Left ventricle myocardium inferior (tissue), 1 donor: Measurements from ENCODE around the gene CYFIP1. TPM values are rescaled to one million over a fixed set of nuclear protein-coding genes. Genes with fewer than 3 reads are reported as not detected.

Experiments
- DNase-seq: peaks from one replicate; pipeline ENCODE4 v3.0.0-alpha.2; 2020
- H3K27ac ChIP-seq: fragments of 200-600 bp; replicated peaks from 2 replicates; pipeline ENCODE4 v1.8.0; 2021
- H3K27me3 ChIP-seq: fragments of 200-600 bp; 2 replicates; pipeline ENCODE4 v1.8.0; 2021; ENCODE audit warnings: low read depth
- H3K36me3 ChIP-seq: fragments of 200-600 bp; 2 replicates; pipeline ENCODE4 v1.8.0; 2021
- H3K4me1 ChIP-seq: fragments of 200-600 bp; 2 replicates; pipeline ENCODE4 v1.8.0; 2021
- H3K4me3 ChIP-seq: fragments of 200-600 bp; 2 replicates; pipeline ENCODE4 v1.8.0; 2021; ENCODE audit warnings: mild to moderate bottlenecking, moderate library complexity
- H3K9me3 ChIP-seq: fragments of 200-600 bp; replicated peaks from 2 replicates; pipeline ENCODE4 v1.8.0; 2021
- intact Hi-C: fragments of 100-400 bp; cut with micrococcal nuclease; formaldehyde crosslinking; loops from one replicate; pipeline ENCODE4 v1.11.0; 2022
- total RNA-seq: library from RNA; stranded (reverse); fragmentation: NEBNext Ultra II Directional; extraction: Animal tissue kit (Norgen Biotek cat#: 25700); gene quantifications from one replicate; pipeline ENCODE4 v1.2.1, GENCODE V29; 2021
- TF ChIP-seq, protein P1 (sequence below): fragments of 200-600 bp; IDR thresholded peaks from 2 replicates; pipeline ENCODE4 v1.8.0; 2021; ENCODE audit warnings: antibody characterized with exemption, mild to moderate bottlenecking, borderline replicate concordance
- donor health status: DM: no; HTN: yes; CAD: no; lungs with severe emphysema.

The CYFIP1 gene
- total RNA-seq, 1 donor from 2014 or later = 24.1 TPM

DNA sequence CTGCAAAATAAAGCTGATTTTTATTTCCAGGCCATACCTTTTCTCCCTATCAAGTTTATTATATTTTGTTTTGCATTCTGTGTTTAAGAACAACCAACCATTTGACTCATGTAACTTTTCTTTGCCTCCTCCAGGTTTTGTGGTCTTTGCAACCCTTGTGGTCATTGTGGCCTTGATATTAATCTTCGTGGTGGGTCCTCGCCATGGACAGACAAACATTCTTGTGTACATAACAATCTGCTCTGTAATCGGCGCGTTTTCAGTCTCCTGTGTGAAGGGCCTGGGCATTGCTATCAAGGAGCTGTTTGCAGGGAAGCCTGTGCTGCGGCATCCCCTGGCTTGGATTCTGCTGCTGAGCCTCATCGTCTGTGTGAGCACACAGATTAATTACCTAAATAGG is 114.1 kb downstream of the CYFIP1 start:
- TF ChIP-seq, protein P1, sequence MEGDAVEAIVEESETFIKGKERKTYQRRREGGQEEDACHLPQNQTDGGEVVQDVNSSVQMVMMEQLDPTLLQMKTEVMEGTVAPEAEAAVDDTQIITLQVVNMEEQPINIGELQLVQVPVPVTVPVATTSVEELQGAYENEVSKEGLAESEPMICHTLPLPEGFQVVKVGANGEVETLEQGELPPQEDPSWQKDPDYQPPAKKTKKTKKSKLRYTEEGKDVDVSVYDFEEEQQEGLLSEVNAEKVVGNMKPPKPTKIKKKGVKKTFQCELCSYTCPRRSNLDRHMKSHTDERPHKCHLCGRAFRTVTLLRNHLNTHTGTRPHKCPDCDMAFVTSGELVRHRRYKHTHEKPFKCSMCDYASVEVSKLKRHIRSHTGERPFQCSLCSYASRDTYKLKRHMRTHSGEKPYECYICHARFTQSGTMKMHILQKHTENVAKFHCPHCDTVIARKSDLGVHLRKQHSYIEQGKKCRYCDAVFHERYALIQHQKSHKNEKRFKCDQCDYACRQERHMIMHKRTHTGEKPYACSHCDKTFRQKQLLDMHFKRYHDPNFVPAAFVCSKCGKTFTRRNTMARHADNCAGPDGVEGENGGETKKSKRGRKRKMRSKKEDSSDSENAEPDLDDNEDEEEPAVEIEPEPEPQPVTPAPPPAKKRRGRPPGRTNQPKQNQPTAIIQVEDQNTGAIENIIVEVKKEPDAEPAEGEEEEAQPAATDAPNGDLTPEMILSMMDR = no peak
- H3K4me1 ChIP-seq = peaks cover 10% of the 10 kb centered on the region

DNA sequence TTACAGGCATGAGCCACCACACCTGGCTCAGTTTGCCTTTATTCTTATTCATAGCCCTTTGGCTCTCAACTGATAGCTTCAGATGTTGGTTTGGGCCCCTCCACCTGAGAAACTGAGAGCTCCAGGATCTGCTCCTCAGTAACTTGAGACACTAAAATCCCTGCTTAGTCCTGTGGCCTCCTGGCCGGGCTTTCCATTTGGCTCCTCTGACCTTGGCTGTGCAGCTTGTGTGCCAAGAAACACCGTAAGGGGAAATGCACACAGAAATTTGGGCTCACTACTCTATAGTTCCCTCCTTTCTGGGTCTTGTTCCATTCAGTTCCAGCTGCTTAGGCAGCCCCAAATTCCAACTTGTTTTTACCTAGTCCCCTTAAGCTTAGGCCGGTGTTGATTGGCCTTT is 116.8 kb downstream of the CYFIP1 start:
- no peak for DNase-seq
- Histone ChIP-seq H3K27me3 (no peaks in the 10 kb centered on the region), H3K27ac (no peak overlapping the region), H3K9me3 (no peaks in the 10 kb centered on the region), H3K4me3 (no peak overlapping the region), H3K4me1 (peaks cover 10% of the 10 kb centered on the region), H3K36me3 (peaks cover 84% of the 10 kb centered on the region)
- TF ChIP-seq, protein P1 = no peak
- intact Hi-C loops = no loop called here

More for the DNA sequence above, 114.1 kb downstream of the CYFIP1 start:
- Histone ChIP-seq H3K9me3 (no peaks in the 10 kb centered on the region), H3K27ac (no peak overlapping the region), H3K27me3 (no peaks in the 10 kb centered on the region), H3K4me3 (no peak overlapping the region), H3K36me3 (peaks cover 86% of the 10 kb centered on the region)
- no peak for DNase-seq
- intact Hi-C loops = no loop called here

DNA sequence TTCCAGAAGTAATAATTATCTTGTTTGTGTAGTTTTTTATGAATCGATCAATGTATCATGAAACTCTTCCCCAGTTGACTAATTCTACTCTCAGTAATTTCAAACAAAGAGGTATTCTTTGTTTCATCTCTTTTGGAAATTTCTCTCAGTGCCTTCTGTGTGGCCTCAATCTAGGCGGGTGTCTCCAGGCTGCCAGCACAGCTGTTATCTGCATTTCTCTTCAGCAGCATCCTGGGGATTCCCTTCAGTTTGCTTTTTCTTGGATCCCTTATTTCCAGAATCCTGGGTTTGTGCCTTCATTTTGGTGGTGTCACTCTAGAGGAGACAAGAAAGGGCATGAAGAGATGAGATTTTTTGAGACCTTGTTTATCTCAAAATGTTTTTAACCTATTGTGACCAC is 119.0 kb downstream of the CYFIP1 start:
- Histone ChIP-seq H3K27me3 (no peaks in the 10 kb centered on the region), H3K9me3 (no peaks in the 10 kb centered on the region), H3K36me3 (peaks cover 76% of the 10 kb centered on the region), H3K27ac (no peak overlapping the region), H3K4me3 (no peak overlapping the region), H3K4me1 (peaks cover 10% of the 10 kb centered on the region)
- TF ChIP-seq, protein P1 = no peak
- no peak for DNase-seq
- intact Hi-C loops = no loop called here

DNA sequence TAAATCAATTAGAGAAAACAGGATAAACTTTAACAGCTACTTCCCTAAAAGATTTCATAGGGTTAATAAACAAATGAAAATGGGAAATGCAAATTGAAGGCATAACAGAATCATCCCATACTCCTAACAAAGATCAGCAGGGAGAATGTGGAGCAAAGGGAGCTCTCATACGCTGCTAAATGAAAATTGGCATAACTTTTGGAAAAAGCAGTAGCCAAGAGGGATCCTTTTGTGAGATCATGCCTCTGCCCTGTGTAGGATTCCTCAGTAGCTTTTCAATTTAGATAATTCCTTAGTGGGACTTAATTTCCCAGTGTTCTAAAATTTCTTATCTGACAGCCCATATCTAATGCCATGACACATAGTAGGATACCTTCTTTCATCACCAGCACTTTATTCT is 123.5 kb downstream of the CYFIP1 start:
- H3K4me3 ChIP-seq = no peak overlapping the region
- TF ChIP-seq, protein P1 = no peak
- peaks cover 87% of the 10 kb centered on the region for H3K36me3 ChIP-seq
- no peak for DNase-seq
- H3K27me3 ChIP-seq = no peaks in the 10 kb centered on the region
- intact Hi-C loops = no loop called here
- no peaks in the 10 kb centered on the region for H3K9me3 ChIP-seq
- H3K27ac ChIP-seq = no peak overlapping the region
- no peaks in the 10 kb centered on the region for H3K4me1 ChIP-seq

DNA sequence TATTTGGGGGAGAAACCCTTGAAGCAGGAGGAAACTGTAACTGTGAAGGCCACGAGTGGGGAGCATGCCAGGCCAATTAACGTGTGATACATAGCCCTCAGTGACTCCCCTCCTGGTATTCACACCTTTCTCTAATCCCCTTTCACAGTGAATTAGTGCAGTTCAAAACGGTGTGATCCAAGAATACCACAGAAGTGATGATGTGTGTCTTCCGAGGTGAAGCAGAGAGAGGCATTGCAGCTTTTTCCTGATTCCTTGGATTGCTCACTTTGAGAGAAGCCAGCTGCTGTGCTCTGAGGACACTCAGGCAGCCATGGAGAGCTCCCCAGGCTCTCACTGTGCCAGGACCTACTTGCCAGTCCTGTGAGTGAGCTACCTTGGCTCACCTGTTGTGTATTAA is 124.4 kb downstream of the CYFIP1 start:
- TF ChIP-seq, protein P1 = no peak
- H3K36me3 ChIP-seq = peaks cover 81% of the 10 kb centered on the region
- no peaks in the 10 kb centered on the region for H3K4me1 ChIP-seq

DNA sequence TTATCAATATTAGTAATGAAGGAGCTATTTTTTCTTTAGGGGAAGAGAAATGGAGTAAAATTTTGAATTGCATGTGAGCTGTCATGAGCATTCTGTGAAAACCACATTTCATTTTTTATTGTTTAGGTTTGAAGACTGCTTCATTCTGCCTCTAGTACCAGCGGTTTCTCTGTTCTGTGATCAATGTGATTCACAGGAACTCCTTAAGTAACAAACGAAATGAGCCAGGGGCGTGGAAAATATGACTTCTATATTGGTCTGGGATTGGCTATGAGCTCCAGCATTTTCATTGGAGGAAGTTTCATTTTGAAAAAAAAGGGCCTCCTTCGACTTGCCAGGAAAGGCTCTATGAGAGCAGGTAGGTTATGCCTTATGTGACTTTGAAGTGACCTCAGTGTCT is 128.7 kb downstream of the CYFIP1 start:
- Histone ChIP-seq H3K4me3 (no peak overlapping the region), H3K4me1 (peaks cover 3% of the 10 kb centered on the region), H3K27ac (no peak overlapping the region), H3K9me3 (no peaks in the 10 kb centered on the region), H3K36me3 (peaks cover 64% of the 10 kb centered on the region), H3K27me3 (no peaks in the 10 kb centered on the region)
- intact Hi-C loops = no loop called here
- no peak for DNase-seq
- TF ChIP-seq, protein P1 = no peak

More for the DNA sequence above, 124.4 kb downstream of the CYFIP1 start:
- H3K27me3 ChIP-seq = no peaks in the 10 kb centered on the region
- H3K4me3 ChIP-seq = no peak overlapping the region
- no peak for DNase-seq
- H3K9me3 ChIP-seq = no peaks in the 10 kb centered on the region
- no peak overlapping the region for H3K27ac ChIP-seq
- intact Hi-C loops = no loop called here
